ENCODE results near the gene HDGFL1.

DNA sequence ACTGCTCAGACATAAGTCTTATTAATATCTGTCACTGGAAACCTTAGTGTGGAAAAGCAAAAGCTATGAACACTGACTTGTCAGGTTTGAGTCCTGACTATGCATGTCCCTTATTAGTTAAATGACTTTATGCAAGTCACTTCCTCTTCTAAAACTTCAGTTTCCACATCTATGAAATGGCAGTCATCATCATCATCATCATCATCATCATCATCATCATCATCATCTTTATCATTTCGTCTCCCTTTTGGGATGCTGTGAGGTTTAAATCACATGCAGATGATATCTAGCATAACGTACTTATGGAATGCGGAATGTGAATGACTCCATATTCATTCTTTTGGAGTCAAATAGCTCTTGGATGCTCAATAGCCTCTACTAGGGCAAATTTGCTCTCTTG, 24.5 kb downstream of the HDGFL1 start:
- TF ChIP-seq GLIS3 (CRISPR knock-in tag; IDR thresholded peaks at IDR 0.05) (no peak), PPARA (CRISPR knock-in tag; IDR thresholded peaks at IDR 0.05; ENCODE audit: borderline replicate concordance) (no peak), OSR1 (CRISPR knock-in tag; IDR thresholded peaks at IDR 0.05) (no peak), ZNF70 (CRISPR knock-in tag; IDR thresholded peaks at IDR 0.05) (no peak), ZFP30 (CRISPR knock-in tag; IDR thresholded peaks at IDR 0.05) (no peak), TCF4 (CRISPR knock-in tag; IDR thresholded peaks at IDR 0.05; ENCODE audit: borderline replicate concordance) (no peak), ZNF8 (CRISPR knock-in tag; IDR thresholded peaks at IDR 0.05) (no peak)
- TF ChIP-seq, protein P1, sequence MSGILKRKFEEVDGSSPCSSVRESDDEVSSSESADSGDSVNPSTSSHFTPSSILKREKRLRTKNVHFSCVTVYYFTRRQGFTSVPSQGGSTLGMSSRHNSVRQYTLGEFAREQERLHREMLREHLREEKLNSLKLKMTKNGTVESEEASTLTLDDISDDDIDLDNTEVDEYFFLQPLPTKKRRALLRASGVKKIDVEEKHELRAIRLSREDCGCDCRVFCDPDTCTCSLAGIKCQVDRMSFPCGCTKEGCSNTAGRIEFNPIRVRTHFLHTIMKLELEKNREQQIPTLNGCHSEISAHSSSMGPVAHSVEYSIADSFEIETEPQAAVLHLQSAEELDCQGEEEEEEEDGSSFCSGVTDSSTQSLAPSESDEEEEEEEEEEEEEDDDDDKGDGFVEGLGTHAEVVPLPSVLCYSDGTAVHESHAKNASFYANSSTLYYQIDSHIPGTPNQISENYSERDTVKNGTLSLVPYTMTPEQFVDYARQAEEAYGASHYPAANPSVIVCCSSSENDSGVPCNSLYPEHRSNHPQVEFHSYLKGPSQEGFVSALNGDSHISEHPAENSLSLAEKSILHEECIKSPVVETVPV (CRISPR knock-in tag; IDR thresholded peaks at IDR 0.05): no peak
- TF ChIP-seq, protein P2, sequence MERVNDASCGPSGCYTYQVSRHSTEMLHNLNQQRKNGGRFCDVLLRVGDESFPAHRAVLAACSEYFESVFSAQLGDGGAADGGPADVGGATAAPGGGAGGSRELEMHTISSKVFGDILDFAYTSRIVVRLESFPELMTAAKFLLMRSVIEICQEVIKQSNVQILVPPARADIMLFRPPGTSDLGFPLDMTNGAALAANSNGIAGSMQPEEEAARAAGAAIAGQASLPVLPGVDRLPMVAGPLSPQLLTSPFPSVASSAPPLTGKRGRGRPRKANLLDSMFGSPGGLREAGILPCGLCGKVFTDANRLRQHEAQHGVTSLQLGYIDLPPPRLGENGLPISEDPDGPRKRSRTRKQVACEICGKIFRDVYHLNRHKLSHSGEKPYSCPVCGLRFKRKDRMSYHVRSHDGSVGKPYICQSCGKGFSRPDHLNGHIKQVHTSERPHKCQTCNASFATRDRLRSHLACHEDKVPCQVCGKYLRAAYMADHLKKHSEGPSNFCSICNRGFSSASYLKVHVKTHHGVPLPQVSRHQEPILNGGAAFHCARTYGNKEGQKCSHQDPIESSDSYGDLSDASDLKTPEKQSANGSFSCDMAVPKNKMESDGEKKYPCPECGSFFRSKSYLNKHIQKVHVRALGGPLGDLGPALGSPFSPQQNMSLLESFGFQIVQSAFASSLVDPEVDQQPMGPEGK (CRISPR knock-in tag; IDR thresholded peaks at IDR 0.05; ENCODE audit: borderline replicate concordance): no peak

Measured in SK-N-SH treated with all-trans-retinoic acid at 6 μM for 48 hours (cell line).